GM04503 (cell line): ENCODE data around the gene CORO2B.
"Not testable (repeated sequence)": the region's sequence is repeated elsewhere in the genome, so short reads cannot be mapped to it uniquely, and the experiment has no call there.

Source experiments
- DNase-seq: peaks from one replicate; pipeline ENCODE4 v3.0.0-alpha.2; 2012; ENCODE audit warnings: low read depth

CORO2B gene

DNA sequence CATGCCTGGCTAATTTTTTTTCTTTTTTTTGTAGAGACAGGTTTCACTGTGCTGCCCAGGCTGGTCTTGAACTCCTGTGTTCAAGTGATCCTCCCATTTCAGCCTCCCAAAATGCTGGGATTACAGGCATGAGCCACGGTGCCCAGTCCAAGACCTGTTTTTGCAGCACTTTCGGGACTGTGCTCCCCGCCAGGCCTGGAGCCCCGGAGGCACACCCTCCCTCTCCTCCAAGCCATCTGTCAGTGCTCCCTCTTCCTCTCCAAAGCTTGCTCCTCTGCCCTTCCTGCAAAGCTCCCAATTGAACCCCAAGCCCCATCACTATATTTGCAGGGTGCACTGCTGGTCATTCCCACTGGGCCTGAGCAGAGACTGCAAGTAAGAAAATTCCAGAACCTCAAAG is 98.1 kb downstream of the CORO2B start:
- no peak for DNase-seq

DNA sequence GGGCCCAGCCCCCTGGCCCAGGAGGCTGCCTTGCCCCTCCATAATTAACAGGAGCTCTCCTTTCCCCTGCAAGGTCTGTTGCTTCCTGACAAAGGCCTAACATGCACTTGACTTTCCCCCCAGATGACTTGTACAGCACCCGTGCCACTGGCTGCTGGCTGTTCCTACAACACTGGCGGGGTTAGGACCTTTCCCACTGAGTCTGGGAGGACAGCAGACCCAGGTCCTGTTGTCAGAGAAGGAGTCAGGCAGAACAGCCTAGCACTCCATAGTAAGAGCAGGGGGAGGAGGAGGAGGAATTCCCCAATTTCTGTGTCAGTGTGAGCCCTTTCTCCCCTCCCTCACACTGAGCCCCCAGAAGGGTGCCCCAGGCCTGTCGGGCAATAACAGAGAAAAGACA is 99.2 kb downstream of the CORO2B start:
- no peak for DNase-seq

DNA sequence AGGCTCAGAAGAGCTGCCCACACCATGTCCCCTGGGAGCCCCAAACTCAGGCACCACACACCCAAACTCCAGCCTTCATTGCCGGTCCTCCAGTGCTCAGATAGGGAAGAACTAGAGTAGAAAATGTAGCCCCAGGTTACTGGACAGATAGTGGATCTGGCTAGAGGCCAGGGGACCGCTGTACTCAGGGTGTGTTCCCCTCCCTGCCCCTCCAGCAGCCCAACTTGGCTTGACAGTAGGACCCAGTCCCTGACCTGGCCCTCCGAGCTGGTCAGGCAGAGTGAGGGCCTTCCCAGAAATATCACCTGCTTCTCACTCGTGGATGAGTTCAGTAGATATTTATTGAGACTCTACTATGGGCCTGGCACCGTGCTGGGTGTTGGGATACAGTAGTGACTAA is 100.0 kb downstream of the CORO2B start:
- DNase-seq, result no peak

DNA sequence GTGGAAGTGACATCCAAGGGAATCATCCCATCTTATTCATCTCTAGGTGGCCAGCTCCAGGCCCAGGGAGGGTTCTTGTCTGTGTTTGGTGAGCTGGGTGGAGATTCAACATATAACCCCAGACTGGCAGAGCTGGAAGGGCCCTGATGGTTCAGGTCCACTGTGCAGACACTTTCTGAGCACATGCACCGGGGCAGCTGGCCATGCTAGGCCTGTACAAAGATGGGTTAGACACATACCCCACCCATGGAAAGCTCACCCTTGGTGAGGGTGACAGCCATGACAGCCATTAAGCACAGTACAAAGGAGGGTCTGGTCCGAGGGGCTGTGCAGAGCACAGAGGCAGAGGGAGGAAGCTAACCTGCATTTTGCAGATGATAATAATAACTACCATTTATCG is 100.4 kb downstream of the CORO2B start:
- no peak for DNase-seq

DNA sequence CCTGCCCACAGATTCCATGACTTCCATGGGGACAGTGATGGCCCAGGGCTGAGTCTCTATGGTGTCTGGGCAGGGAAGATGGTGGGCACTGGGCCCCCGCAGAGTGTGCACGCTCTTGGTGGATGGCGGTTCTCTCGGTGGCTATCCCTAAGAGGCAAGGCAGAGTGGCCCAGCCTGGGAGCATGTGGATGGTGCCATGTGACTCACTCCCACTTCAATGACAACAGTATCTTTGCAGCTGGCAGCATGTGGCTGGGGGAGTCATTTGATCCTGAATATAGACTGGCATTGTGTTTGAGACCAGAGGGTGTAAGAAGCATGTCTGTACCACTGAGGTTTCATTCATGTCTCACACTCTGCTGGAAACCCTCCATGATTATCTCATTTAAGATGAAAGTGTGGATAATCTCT is 101.2 kb downstream of the CORO2B start:
- no peak for DNase-seq

DNA sequence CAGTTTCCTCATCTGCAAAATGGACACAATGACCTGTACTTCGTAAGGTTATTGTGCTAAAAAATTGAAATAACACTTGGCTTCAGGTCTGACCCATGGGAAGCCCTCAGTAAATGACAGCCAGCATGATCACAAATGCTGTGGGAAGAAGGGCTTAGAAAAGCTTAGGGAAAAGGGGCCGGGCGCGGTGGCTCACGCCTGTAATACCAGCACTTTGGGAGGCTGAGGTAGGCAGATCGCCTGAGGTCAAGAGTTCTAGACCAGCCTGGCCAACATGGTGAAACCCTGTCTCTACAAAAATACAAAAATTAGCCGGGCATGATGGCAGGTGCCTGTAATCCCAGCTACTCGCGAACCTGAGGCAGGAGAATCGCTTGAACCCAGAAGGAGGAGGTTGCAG is 102.0 kb downstream of the CORO2B start:
- not testable (repeated sequence) for DNase-seq

DNA sequence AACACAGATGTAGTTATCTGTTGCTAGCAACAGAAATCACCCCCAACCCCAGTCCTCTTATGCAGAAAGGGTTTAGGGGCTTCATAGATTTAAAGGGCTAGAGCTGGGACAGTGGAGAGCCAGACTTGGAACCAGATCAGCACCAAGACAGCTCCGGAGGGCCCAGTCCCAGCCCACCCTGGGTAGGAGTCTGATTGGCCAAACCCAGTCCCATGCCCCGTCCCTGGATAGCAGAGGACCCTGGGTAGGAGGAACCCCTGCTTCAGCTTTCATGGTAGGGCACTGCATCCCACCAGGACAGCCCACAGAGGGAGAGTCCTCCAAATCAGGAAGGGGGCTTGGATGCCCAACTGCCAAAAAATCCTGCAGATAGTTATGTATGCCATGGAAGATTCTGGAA is 103.0 kb downstream of the CORO2B start:
- no peak for DNase-seq

DNA sequence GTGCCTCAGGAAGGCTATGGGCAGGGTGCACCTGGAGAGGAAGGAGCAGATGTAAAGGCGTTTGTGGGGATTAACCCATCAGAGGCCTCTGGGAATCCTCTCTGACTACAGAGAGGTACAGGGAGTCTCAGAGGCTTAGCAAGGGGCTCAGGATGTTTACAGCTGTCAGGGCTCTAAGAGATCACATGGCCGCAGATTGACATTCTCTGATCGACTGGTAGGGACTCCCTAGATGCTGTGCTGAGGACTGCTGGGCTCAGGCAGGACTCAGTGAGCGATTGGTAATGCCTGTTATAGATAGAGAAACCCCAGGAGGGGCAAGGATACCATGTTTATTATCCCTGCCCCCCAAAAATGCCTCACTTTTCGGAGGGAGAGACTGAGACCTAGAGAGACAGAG is 103.5 kb downstream of the CORO2B start:
- DNase-seq, result no peak

DNA sequence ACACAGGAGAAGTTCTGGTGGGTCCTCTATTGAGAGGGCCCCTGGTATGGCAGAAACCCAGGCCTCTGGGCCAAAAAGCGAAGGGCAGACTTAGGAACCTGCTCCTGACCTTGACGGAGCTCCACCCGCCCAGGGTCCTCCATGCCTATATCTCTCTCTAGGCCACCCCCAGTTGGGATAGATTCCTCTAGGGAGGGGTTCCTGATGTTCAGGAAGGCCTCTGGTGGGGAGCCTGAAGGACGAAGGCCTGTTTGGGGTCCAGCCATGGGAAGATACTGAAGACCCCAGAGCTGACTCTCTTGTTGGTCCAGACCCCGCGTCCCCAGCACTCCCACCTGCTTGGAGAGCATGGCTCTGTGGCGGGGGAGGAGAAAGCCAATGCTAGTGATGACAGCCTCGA is 104.2 kb downstream of the CORO2B start:
- no peak for DNase-seq

DNA sequence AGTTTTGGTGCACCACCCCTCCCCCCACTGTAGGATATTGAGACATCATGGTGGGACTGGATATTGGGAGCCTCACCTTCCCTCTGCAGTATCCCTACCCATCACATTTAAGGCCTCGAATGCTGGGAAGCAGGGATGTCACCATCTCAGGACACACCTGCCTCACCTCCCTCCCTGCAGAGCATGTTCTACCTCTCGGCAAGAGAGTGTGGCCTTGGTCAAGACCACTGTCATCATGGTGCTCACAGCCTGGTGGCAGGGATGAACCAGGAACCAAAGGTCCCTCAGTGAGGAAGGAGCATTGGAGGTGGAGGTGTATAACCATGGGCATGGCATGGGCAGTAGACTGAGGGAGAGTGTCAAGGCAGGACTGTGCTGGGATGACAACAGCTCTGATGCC is 104.8 kb downstream of the CORO2B start:
- DNase-seq, result no peak

DNA sequence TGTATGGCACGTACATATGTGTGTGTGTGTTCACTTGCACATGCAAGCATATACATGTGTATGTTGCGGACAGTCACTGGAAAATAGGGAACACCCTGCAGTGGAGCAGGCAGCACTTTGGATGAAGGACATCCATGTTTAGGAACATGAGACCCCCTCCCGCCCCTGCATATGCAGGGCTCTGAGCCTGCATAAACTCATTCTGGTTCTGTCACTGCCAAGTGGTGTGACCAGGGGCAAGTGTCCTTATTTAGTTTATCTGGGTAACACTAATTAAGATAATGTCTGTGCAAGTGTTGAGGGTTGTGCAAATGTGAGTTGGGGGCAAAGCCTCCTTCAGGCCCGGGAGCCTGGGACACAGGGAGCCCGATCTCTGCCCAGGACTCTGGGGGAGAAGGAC is 105.7 kb downstream of the CORO2B start:
- no peak for DNase-seq

DNA sequence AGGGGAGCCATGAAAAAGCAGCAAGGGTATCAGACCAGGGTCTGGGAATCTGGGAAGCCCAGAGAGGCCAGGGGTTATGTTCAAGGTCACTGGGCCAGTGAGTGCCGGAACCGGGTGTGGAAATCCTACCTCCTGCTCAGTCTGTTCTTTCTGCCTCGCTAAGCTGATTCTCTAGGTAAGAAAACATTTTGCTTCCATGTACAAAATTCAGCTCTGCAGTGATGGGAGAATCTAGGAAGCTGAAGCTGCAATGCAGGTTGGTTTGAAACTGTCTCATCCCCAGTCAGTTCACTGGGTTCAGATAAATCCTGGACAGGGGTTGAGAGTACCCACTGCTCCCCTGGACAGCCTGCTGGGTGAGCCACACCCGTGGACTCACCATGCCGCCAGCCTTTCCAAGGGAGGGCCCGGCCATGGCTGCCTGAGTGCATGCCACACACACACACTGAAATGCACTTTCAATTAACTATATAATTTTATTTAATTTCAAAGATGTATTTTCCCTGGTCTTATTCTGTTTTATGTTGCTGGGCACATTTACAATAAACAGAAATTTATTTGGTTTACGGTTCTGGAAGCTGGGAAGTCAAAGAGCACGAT is 108.4 kb downstream of the CORO2B start:
- no peak for DNase-seq

DNA sequence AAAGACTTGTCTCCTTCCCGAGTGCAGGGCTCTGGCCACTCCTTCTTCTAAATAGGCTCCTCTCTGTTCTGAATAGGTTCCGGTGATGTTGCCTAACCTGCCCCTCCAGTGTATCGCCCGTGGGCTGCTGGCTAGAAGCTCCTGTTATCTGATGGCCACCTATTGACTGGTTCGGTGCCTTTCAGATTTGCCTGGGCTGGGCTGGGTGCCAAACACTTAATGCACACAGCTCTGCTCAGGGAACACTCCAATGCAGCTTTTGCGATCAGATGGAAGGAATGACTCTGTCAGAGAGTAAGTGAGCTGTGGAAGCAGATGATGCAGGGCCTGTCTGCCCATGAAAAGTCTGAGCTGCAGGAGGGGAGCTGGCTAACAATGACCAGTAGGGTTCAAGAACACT is 112.9 kb downstream of the CORO2B start:
- no peak for DNase-seq

DNA sequence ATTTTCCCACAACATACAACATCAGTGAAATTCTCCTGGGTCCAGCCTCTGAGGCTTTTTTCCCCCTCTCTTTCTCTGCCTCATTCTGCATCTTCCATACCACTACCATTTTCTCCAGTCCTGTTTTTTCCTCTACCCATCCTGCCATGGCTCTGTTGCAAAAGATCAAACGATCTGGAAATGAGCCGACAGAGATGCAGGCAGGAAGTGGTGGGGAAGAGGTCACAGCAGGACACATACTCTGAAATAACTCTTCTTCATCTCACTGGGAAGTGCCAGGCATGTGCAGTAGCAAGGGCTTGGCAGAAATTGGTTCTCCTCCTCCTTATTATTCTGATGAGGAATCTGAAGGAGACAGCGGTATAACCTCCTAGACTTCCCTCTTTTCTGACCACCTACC is 114.3 kb downstream of the CORO2B start:
- DNase-seq, result peak; percentile 35

DNA sequence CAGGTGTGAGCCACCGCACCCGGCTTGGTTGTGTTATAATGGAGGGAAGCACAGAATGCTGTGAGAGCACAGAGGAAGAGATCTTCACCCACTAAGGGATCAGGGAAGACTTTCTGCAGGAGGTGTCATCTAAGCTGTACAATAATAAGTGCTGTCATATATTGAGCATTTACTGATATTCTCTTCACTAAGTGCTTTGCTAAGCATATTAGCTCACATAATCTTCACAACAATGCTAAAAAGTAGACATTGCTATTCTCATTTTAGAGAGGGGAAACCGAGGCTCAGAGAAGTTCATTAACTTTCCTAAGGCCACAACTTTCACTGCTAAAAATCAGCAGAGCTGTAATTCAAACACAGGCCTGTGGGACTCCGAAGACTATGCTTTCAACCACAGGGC is 115.3 kb downstream of the CORO2B start:
- DNase-seq, result no peak

DNA sequence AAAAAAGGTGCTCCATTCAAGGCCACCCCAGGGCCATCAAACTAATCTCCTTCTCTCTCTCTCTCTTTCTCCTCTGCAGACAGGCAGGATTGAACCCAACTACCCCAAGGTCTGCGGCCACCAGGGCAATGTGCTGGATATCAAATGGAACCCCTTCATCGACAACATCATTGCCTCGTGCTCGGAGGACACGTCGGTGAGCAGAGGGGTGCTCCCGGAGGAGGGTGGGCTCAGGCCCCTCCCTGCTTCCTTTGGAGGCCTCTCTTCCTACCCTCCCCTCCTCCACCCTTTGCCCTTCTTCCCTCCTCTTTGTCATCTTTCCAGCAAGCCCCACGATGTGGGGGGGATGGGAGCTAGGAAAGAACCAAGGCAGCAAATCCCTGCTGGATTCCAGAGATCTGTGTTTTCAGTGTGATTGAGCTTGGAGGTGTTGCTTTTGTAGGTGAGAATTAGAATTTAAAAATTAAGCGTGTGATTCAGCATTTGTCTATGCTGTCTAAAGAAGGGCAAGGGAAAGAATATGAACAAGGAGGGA is 116.3 kb downstream of the CORO2B start:
- no peak for DNase-seq

DNA sequence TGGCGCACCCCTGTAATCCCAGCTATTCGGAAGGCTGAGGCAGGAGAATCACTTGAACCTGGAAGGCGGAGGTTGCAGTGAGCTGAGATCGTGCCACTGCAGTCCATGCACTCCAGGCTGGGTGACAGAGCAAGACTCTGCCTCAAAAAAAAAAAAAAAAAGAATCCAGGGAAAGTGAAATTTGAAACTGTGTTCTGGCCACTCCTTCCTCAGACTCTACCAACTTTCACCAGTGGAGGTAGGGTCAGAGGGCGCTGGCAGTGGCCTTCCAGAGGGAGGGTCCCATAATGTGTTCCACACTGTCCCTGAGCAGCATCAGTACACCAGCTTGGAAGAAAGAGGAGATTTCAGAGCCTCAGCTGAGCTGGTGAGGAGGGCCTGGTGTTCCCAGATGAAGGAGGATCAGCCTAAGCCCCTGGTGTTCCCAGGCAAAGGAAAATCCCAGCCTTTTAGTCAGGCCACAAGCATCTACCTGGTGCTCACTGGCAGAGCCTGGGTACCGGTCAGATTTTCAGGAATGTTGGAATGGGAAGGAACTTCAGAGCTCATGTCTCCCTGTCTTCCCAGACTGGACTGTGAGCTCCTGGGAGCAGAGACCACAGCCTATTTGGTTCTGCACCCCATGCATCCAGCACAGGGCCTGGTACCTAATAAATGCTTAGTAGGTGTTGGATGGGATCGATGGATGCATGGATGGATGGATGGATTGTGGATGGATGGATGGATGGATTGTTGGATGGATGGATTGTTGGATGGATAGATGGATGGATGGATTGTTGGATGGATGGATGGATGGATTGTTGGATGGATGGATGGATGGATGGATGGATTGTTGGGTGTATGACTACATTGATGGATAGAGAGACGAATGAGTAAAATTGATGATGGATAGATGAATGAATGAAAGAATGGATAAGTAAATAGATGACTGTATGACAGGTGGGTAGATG is 117.9 kb downstream of the CORO2B start:
- no peak for DNase-seq

DNA sequence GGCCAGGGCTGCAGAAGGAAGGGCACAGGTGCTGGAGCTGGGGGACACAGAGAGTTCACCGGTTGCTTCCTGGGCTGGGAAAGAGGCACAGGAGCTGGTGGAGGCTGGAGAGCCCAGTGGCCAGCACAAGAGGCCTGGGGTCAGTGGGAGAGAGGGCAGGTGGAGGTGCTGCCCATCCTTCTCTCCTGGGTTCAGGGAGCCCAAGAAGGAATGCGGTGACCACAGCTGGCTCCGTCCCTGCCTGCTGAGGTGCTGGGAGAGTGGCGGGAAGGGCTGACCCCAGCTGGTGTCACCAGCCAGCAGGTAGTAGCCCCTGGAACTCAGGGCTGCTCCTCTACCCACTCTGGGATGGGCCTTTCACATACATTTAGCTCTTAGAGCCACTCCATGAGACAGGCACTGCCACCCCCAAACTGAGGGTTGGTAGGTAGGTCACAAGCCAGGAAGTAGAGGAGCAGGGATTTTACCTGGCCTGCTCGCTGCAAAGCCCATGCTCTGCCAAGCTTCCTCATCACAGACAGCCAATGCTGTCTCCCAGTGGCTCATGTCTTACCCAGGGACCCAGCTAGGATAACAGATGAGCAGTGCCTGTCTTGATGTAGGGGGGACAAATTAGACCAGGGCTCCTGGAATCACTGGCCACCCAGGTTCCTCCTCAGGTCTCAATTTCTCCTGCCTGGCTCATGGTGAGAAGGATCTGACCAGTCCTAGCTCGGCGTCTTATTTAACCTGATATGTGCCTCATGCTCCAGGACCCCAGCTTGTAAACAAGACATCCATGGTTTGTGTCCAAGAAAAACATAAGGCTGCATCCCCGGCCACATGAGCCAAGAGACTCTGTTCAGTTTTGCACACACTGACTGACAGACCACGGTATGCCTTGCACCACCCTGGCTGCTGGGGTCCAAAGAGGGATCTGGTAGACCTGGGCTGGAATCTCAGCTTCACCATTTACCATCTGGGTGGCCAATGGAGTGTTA is 119.2 kb downstream of the CORO2B start:
- DNase-seq, result no peak

DNA sequence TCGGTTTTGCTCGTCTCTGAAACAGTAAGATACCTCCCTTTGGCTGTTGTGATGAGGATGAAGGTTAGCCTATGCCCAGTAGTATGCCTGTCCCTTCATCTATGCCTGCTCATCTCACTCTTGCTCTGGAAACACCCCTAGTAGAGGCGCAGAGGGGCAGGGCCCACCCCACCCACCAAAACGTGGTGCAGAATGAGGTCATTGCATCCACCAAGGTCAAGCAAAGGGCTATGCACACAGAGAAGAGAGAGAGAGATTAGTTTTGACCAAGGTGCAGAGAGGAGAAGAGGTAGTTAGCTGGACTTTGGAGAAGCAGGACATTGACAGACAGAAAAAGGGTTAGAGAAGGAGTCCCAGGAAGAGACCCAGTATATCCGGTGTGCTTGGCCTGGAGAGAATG is 119.9 kb downstream of the CORO2B start:
- DNase-seq, result no peak

DNA sequence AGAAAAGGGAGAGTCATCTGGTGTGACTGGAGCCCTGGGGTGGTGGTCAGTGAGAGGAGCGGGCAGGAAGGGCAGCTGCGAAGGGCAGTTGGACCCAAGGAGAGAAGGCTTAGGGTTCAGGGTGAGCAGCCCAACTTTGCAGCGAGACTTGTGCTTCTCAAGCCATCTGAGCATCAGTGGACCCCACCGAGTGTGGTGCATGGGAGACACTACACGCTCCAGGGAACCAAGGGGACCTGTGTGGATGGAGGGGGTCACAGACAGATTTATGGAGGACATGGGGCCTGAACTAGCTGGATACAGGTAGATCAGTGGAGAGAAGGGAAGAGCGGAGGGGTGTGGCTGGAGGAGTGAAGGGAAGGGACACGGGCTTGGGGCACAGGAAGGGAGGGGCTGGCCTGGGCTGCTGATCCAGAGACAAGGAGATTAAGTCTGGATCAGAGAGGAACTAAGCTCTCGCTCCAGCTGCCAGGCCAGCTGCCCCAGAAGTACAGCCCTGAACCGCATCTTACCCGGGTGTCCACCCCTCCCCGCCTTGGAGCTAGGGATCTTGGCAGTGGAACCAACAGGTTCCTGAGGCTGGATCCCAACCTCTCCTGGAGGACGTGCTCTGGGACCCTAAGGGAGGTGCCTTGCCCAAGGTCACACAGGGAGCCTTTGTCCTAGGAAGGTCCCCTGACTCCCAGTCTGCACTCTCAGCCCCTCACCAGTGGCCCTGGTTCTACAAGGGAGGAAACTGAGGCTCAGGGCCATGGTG is 120.5 kb downstream of the CORO2B start:
- no peak for DNase-seq

DNA sequence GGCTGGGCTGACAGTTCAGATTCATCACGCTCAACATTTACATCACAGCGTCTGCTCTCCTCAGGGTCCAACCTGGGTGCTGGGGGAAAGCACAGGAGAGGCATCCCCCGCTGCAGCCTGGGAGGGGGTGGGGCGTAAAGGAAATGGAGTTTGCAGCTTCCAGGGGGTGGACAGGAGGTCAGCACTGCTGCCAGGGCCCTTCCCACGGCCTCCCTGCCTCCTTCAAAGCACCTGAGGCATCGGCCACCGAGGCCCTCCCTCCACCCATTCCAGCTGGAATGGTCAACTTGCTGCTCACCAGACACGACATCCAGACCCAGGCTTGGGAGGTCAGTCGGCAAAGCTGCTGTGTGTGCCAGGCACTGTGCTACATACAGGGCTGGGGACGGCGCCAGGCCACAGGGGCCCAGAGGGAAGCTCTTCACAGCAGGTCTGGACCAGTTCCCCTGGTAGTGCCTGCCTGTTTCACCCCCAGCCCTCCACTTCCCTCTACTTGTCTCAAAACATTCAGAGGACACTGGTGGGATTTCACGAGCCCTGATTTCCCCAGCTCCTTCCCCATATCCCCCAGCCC is 121.2 kb downstream of the CORO2B start:
- DNase-seq, result no peak
